ENCODE data around the gene P2RX5.
"Not testable (repeated sequence)": the region's sequence is repeated elsewhere in the genome, so short reads cannot be mapped to it uniquely, and the experiment has no call there.

The P2RX5 gene

GRCh38 chr17:3710951-3711383, 15.0 kb upstream of the P2RX5 start:
- Histone ChIP-seq H3K4me1 (ENCODE audit: insufficient read depth, insufficient read length) (no peaks in the 10 kb centered on the region), H3K36me3 (ENCODE audit: insufficient read depth, insufficient read length, low read length) (peaks cover 29% of the 10 kb centered on the region), H3K9me3 (ENCODE audit: insufficient read depth, low read length) (no peaks in the 10 kb centered on the region), H3K27me3 (ENCODE audit: insufficient read depth, insufficient read length) (no peaks in the 10 kb centered on the region), H3K4me3 (ENCODE audit: insufficient read length, low read depth) (no peak overlapping the region), H3K9ac (ENCODE audit: insufficient read length, low read depth) (no peak overlapping the region)
- TF ChIP-seq SUZ12 (IDR thresholded peaks at IDR 0.05; ENCODE audit: extremely low read depth, insufficient read depth, insufficient read length) (no peak), YY1 (IDR thresholded peaks at IDR 0.05; ENCODE audit: insufficient read depth, insufficient read length) (no peak), ZNF274 (IDR thresholded peaks at IDR 0.05; ENCODE audit: low read depth, low read length) (no peak)
- DNase-seq (ENCODE audit: low read depth, low spot score): no peak

GRCh38 chr17:3708366-3708765, 12.4 kb upstream of the P2RX5 start:
- Histone ChIP-seq H3K4me3 (ENCODE audit: insufficient read length, low read depth) (no peak overlapping the region), H3K9ac (ENCODE audit: insufficient read length, low read depth) (no peak overlapping the region), H3K36me3 (ENCODE audit: insufficient read depth, insufficient read length, low read length) (peaks cover 13% of the 10 kb centered on the region), H3K27me3 (ENCODE audit: insufficient read depth, insufficient read length) (no peaks in the 10 kb centered on the region), H3K9me3 (ENCODE audit: insufficient read depth, low read length) (no peaks in the 10 kb centered on the region), H3K4me1 (ENCODE audit: insufficient read depth, insufficient read length) (no peaks in the 10 kb centered on the region)
- no peak for DNase-seq (ENCODE audit: low read depth, low spot score)
- TF ChIP-seq SUZ12 (IDR thresholded peaks at IDR 0.05; ENCODE audit: extremely low read depth, insufficient read depth, insufficient read length): no peak
- TF ChIP-seq YY1 (IDR thresholded peaks at IDR 0.05; ENCODE audit: insufficient read depth, insufficient read length): no peak
- TF ChIP-seq ZNF274 (IDR thresholded peaks at IDR 0.05; ENCODE audit: low read depth, low read length): no peak

DNA sequence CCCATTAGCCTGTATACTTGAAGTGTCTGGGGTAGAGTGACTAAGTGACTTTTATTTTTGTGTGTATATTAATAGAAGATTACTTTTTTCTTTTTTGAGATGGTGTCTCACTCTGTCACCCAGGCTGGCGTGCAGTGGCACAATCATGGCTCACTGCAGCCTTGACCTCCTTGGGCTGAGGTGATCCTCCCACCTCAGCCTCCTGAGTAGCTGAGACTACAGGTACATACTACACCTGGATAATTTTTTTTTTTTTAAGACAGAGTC, 9.7 kb upstream of the P2RX5 start:
- not testable (repeated sequence) for DNase-seq (ENCODE audit: low read depth, low spot score); H3K36me3 ChIP-seq (ENCODE audit: insufficient read depth, insufficient read length, low read length); H3K27me3 ChIP-seq (ENCODE audit: insufficient read depth, insufficient read length); H3K4me3 ChIP-seq (ENCODE audit: insufficient read length, low read depth); H3K4me1 ChIP-seq (ENCODE audit: insufficient read depth, insufficient read length); H3K9ac ChIP-seq (ENCODE audit: insufficient read length, low read depth); H3K9me3 ChIP-seq (ENCODE audit: insufficient read depth, low read length)

DNA sequence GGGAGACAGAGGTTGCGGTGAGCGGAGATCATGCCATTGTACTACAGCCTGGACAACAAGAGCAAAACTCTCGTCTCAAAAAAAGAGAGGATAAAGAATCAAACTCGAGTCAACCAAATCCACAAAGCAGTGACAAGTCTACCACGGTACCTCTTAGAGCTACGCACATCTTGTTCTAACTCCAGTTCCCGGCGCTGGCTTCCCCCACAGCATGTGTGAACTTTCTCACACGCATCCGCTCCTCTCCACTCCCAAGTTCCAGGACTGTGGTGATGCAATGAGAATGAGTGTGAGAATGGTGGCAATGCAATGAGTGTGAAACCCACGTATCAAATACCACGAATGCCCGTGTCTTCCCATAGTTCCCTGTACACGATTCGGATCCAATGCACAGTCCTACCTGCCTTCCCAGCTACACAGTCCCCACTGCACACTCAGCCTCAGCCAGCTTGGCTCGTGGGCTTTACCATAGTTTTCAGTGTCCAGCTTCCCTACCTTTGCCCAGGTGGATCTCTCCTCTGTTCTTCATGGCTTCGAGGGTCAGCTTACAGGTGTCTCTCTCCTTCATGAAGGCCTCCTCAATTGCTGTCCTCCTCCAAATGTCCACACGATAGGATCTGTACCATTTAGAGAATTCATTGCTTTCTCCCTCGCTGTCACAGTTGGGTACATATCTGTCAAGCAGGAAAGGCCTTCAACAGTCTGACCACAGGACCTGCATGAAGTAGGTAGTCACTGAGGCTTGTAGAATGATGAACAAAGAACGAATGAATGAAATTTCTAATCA, 9.2 kb upstream of the P2RX5 start:
- DNase-seq (ENCODE audit: low read depth, low spot score): no peak
- Histone ChIP-seq H3K9ac (ENCODE audit: insufficient read length, low read depth) (no peak overlapping the region), H3K4me3 (ENCODE audit: insufficient read length, low read depth) (no peak overlapping the region), H3K27me3 (ENCODE audit: insufficient read depth, insufficient read length) (no peaks in the 10 kb centered on the region), H3K36me3 (ENCODE audit: insufficient read depth, insufficient read length, low read length) (no peaks in the 10 kb centered on the region), H3K4me1 (ENCODE audit: insufficient read depth, insufficient read length) (no peaks in the 10 kb centered on the region), H3K9me3 (ENCODE audit: insufficient read depth, low read length) (peaks cover 7% of the 10 kb centered on the region; the same call in 1 of the 2 replicates)
- TF ChIP-seq YY1 (IDR thresholded peaks at IDR 0.05; ENCODE audit: insufficient read depth, insufficient read length): no peak
- TF ChIP-seq SUZ12 (IDR thresholded peaks at IDR 0.05; ENCODE audit: extremely low read depth, insufficient read depth, insufficient read length): no peak
- no peak for TF ChIP-seq ZNF274 (IDR thresholded peaks at IDR 0.05; ENCODE audit: low read depth, low read length)

DNA sequence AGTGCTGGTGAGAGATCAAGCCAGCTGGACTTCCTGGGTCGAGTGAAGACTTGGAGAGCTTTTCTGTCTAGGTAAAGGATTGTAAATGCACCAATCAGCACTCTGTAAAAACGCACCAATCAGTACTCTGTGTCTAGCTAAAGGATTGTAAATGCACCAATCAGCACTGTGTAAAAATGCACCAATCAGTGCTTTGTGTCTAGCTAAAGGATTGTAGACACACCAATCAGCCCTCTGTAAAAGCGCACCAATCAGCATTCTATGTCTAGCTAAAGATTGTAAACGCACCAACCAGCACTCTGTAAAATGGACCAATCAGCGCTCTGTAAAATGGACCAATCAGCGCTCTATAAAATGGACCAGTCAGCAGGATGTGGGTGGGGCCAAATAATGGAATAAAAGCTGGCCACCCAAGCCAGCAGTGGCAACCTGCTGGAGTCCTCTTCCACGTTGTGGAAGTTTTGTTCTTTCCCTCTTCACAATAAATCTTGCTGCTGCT, 6.1 kb upstream of the P2RX5 start:
- H3K27me3 ChIP-seq (ENCODE audit: insufficient read depth, insufficient read length); H3K9ac ChIP-seq (ENCODE audit: insufficient read length, low read depth); H3K4me3 ChIP-seq (ENCODE audit: insufficient read length, low read depth); H3K4me1 ChIP-seq (ENCODE audit: insufficient read depth, insufficient read length); H3K36me3 ChIP-seq (ENCODE audit: insufficient read depth, insufficient read length, low read length); H3K9me3 ChIP-seq (ENCODE audit: insufficient read depth, low read length); DNase-seq (ENCODE audit: low read depth, low spot score): not testable (repeated sequence)

GRCh38 chr17:3699951-3700350, 4.0 kb upstream of the P2RX5 start:
- TF ChIP-seq SUZ12 (IDR thresholded peaks at IDR 0.05; ENCODE audit: extremely low read depth, insufficient read depth, insufficient read length) (no peak), ZNF274 (IDR thresholded peaks at IDR 0.05; ENCODE audit: low read depth, low read length) (no peak), YY1 (IDR thresholded peaks at IDR 0.05; ENCODE audit: insufficient read depth, insufficient read length) (no peak)
- peaks cover 7% of the 10 kb centered on the region; the same call in 1 of the 2 replicates for H3K9me3 ChIP-seq (ENCODE audit: insufficient read depth, low read length)
- H3K4me1 ChIP-seq (ENCODE audit: insufficient read depth, insufficient read length): no peaks in the 10 kb centered on the region
- H3K27me3 ChIP-seq (ENCODE audit: insufficient read depth, insufficient read length): peaks cover 24% of the 10 kb centered on the region
- DNase-seq (ENCODE audit: low read depth, low spot score): no peak
- H3K36me3 ChIP-seq (ENCODE audit: insufficient read depth, insufficient read length, low read length): no peaks in the 10 kb centered on the region
- H3K4me3 ChIP-seq (ENCODE audit: insufficient read length, low read depth): no peak overlapping the region
- H3K9ac ChIP-seq (ENCODE audit: insufficient read length, low read depth): no peak overlapping the region

DNA sequence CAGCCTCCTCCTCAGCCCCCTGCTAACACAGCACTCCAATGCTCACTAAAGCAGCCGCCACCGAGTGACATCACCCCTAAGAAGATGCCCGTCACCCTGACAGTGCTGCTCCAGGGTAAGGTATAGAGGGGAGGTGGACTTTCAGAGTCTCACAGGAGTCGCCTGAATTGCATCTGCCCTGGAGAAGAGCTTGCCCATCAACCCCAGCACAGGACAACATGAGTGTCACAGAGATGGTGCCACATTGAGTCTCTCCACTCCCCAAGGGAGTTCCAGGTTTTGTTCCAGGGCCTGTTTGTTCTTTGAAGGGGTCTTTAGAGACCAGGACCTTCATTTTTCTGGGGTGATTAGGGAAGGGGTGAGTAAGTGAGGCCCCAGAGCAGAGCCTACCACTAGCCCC, 2.2 kb upstream of the P2RX5 start:
- no peak overlapping the region for H3K9ac ChIP-seq (ENCODE audit: insufficient read length, low read depth)
- no peak for DNase-seq (ENCODE audit: low read depth, low spot score)
- TF ChIP-seq ZNF274 (IDR thresholded peaks at IDR 0.05; ENCODE audit: low read depth, low read length): no peak
- TF ChIP-seq YY1 (IDR thresholded peaks at IDR 0.05; ENCODE audit: insufficient read depth, insufficient read length): no peak
- no peak for TF ChIP-seq SUZ12 (IDR thresholded peaks at IDR 0.05; ENCODE audit: extremely low read depth, insufficient read depth, insufficient read length)

GRCh38 chr17:3697103-3697476, 1.1 kb upstream of the P2RX5 start:
- no peak for DNase-seq (ENCODE audit: low read depth, low spot score)
- no peaks in the 10 kb centered on the region for H3K36me3 ChIP-seq (ENCODE audit: insufficient read depth, insufficient read length, low read length)
- no peak overlapping the region for H3K9ac ChIP-seq (ENCODE audit: insufficient read length, low read depth)
- H3K4me1 ChIP-seq (ENCODE audit: insufficient read depth, insufficient read length): no peaks in the 10 kb centered on the region
- H3K27me3 ChIP-seq (ENCODE audit: insufficient read depth, insufficient read length): peaks cover 37% of the 10 kb centered on the region
- H3K9me3 ChIP-seq (ENCODE audit: insufficient read depth, low read length): peaks cover 2% of the 10 kb centered on the region; the same call in 1 of the 2 replicates
- TF ChIP-seq YY1 (IDR thresholded peaks at IDR 0.05; ENCODE audit: insufficient read depth, insufficient read length) (no peak), SUZ12 (IDR thresholded peaks at IDR 0.05; ENCODE audit: extremely low read depth, insufficient read depth, insufficient read length) (no peak), ZNF274 (IDR thresholded peaks at IDR 0.05; ENCODE audit: low read depth, low read length) (no peak)
- no peak overlapping the region for H3K4me3 ChIP-seq (ENCODE audit: insufficient read length, low read depth)

More for the DNA sequence above, 2.2 kb upstream of the P2RX5 start:
- peaks cover 7% of the 10 kb centered on the region; the same call in 1 of the 2 replicates for H3K9me3 ChIP-seq (ENCODE audit: insufficient read depth, low read length)
- no peaks in the 10 kb centered on the region for H3K36me3 ChIP-seq (ENCODE audit: insufficient read depth, insufficient read length, low read length)
- no peak overlapping the region for H3K4me3 ChIP-seq (ENCODE audit: insufficient read length, low read depth)
- H3K4me1 ChIP-seq (ENCODE audit: insufficient read depth, insufficient read length): no peaks in the 10 kb centered on the region
- H3K27me3 ChIP-seq (ENCODE audit: insufficient read depth, insufficient read length): peaks cover 37% of the 10 kb centered on the region
